NCI-H146 treated with DMSO at 0.1 percent for 48 hours (cell line): Measurements from ENCODE around the gene FBXO31.

Source experiments
- DNase-seq: peaks from one replicate; lab custom pipeline; 2025; ENCODE audit not compliant: unreplicated experiment; lab: John Stamatoyannopoulos, UW

FBXO31 gene

DNA sequence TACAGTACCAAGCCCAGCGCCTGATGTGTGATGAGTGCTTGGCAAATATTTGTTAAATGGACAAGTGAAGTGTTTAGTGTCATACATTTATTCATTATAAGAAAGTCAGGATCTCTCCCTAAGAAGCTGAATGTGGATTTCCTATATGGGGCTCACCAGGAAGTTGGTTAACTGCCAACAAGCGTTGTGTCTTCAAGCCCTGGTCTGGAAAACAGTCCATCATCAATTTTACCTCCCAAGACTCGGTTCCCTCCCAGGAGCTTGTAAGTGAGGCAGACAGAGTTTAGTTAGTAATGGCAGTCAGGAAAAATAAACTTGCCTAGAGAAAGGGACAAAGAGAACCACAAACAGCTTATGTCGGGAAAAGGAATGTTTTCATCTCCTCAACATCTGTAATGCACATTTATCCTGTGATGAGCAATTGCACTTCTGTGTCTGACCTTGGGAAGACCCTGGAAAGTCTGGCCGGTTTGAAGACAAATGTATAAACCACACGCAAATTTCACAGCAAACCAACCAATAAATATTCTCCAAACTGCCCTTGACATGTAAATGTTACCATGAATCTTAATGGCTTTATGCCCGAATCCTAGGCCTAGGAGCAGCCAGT, 94.7 kb downstream of the FBXO31 start:
- no peak for DNase-seq

DNA sequence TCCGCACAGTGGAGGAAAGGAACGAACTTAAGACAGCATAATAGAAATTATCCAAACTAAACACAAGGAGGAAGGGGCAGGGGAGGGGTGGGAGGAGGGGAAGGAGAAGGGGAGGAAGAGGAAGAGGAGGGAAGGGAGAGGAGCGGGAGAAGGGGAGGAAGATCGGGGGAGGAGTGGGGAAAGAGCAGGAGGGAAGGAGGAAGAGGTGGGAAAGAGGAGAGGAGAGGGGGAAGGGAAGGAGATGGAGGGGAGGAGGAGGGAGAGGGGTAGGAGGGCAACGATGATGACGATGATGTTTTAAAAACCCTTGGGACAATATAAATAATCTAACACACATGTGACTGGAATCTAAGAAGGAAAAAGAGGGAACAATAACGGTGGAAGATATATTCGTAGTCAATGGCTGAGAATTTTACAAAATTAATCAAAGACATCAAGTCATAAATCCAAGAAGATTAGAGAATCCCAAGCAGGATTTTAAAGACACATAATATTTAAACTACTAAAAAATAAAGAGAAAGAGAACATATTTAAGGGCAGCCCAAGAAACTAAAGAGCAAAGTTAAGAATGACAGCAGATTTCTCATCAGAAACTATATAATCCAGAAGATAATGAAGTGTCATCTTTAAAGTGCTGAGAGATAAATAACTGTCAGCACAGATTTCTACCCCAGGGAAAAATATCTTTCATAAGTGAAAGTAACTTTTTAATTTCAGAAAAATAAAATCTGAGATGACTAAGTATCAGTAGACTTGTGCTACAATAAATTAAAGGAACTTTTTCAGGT, 96.5 kb downstream of the FBXO31 start:
- no peak for DNase-seq

DNA sequence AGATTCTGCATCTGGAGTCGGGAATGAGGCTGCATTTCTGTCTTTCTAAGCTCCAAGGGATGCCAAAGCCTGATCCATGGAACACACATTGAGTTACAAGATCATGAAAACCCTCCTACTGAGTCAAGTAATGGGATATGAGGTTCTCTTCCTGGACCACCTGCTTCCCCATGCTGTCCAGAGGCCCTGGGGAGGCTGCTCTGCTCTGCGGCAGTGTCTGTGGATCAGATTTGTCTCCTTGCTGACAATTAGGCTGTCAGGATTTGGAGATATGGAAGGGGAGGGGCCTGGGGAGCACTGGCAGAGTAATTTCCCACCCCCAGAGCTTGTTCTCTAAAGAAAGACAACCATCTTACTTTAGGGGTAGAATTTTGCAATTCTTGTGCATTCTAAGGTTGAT, 99.4 kb downstream of the FBXO31 start:
- no peak for DNase-seq

DNA sequence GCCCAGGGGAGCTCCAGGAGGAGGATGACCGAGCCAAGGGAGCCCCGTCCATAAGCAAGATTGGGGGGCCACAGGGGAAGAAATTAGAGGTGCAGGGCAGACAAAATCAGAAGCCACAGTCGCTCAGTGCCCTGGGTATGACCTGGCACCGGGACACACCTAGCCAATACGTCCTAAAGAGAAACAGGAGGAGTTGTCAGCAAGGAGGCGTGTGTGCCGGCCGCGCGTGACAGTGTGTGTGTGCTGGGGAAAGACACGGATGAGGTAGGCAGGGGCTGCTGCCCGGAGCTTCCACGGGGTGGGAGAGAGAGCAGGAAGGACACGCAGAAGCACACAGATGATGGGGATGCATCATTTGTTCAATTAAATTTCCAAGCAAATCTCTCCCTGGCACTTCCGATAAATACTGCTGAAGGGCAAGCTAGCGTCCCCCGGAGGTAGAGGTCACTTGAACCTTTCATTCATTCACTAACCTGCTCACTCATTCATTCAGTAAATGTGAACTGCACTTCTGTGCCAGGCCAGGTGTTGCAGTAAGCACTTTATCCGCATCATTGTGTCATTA, 104.4 kb downstream of the FBXO31 start:
- no peak for DNase-seq

DNA sequence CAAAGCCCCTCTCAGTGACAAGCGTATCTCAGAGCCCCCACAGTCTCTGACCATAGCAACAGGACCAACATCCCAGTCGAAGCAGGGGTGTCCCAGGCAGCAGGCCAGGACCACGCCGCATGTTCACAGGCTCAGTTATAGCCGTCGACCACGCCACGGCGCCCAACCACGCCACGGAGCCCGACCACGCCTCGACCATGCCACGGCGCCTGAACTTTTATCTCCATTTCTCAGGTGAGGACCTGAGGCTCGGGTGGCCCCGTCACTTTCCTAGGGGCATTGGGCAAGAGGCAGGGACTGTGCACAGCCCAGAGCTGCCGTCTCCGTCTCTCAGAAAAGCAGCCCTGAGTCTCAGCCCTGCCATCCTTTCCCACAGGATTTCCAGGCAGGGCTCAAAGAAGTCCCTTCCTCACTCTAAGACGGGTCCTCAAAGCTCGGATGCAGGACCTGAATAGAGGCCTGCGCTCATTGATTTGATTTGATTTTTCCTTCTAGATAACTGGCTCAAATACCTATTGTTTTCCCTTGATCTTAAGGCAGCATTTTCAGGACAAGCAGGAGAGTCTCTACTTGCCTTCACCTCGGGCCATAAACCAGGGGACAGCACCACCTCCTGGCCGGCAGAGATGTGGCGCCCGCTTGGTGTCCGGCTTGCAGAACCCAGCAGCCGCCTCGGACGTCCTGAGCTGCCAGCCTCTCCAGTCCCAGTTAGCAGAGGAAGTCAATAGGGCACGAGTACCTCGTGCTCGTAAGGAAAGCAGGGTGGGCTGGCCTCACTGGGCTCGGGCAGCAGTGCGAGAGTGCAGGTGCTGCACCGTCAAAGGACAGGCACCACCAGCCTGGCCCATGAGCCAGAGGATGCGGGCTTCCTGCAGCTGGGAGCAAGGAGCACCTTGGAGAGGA, 105.1 kb downstream of the FBXO31 start:
- peak; percentile 34 for DNase-seq
